ENCODE results near the gene IGF2.

GRCh38 chr11:2159536-2160413 lies 20.6 kb upstream of the IGF2 start:
- TF ChIP-seq, protein P1, sequence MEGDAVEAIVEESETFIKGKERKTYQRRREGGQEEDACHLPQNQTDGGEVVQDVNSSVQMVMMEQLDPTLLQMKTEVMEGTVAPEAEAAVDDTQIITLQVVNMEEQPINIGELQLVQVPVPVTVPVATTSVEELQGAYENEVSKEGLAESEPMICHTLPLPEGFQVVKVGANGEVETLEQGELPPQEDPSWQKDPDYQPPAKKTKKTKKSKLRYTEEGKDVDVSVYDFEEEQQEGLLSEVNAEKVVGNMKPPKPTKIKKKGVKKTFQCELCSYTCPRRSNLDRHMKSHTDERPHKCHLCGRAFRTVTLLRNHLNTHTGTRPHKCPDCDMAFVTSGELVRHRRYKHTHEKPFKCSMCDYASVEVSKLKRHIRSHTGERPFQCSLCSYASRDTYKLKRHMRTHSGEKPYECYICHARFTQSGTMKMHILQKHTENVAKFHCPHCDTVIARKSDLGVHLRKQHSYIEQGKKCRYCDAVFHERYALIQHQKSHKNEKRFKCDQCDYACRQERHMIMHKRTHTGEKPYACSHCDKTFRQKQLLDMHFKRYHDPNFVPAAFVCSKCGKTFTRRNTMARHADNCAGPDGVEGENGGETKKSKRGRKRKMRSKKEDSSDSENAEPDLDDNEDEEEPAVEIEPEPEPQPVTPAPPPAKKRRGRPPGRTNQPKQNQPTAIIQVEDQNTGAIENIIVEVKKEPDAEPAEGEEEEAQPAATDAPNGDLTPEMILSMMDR (IDR thresholded peaks at IDR 0.05): no peak
- TF ChIP-seq POLR2AphosphoS5 (IDR thresholded peaks at IDR 0.05) (no peak), POLR2A (IDR thresholded peaks at IDR 0.05) (no peak), EP300 (IDR thresholded peaks at IDR 0.05) (no peak)
